ENCODE data around the gene POMT1.
A peak's percentile ranks its signal among the peaks of the same experiment; 100 is the strongest.

Gene POMT1

DNA sequence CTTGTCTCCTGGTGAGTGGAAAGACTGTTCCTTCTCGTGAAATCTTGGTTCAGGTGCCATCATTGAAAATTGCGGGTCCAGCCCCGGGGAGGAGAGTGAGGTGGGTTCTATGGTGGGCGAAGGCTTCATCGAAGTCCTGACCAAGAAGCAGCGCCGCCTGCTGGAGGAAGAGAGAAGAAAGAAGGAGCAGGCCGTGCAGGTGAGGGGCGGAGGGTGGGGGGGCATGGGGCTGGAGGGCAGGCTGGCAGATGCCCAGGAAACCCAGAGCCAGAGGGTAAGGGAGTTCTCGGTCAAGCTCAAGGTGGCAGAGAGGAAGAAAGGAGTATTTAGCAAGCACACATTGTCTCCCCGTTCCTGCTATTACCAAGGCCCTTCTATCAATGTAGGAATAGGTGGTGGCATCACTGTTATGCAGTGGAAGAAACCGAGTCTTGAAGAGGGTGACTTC lies 24.3 kb upstream of the POMT1 start:
- TF ChIP-seq FOXM1 (IDR thresholded peaks at IDR 0.05; ENCODE audit: borderline replicate concordance, low read depth): no peak
- peak; percentile 36; the same call in 1 of the 2 replicates for TF ChIP-seq RAD21 (IDR thresholded peaks at IDR 0.05; ENCODE audit: low read depth)

DNA sequence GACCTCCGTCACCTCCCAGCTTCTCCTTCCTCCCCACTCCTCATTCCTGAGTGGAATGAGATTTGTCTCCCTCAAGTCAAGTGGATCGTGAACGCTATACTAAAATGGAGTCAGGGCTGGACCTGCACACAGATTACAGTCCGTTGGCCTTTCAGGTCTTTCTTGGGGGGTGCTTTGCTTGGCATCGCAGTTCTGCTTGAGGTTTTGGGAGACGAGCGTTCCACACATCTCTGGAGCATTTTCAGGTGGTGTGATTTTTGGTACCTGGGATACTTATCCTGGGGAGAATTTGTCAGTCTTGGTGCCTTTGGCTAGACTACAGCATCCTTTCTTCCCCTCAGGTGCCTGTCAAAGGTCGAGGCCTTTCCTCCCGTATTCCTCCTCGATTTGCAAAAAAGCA lies 23.8 kb upstream of the POMT1 start:
- TF ChIP-seq TAF1 (IDR thresholded peaks at IDR 0.05; ENCODE audit: low read depth): no peak
- TF ChIP-seq RAD21 (IDR thresholded peaks at IDR 0.05; ENCODE audit: low read depth): no peak
- TF ChIP-seq ZBTB7A (IDR thresholded peaks at IDR 0.05; ENCODE audit: low read depth): no peak
- TF ChIP-seq TCF12 (IDR thresholded peaks at IDR 0.05; ENCODE audit: low read depth): no peak
- no peak for TF ChIP-seq TEAD4 (IDR thresholded peaks at IDR 0.05)
- TF ChIP-seq CEBPB (IDR thresholded peaks at IDR 0.05): no peak
- TF ChIP-seq NFIC (IDR thresholded peaks at IDR 0.05): no peak
- no peak for TF ChIP-seq EGR1 (IDR thresholded peaks at IDR 0.05)
- no peak for TF ChIP-seq FOXM1 (IDR thresholded peaks at IDR 0.05; ENCODE audit: borderline replicate concordance, low read depth)
- TF ChIP-seq, protein P1, sequence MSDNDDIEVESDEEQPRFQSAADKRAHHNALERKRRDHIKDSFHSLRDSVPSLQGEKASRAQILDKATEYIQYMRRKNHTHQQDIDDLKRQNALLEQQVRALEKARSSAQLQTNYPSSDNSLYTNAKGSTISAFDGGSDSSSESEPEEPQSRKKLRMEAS (IDR thresholded peaks at IDR 0.05): no peak
- TF ChIP-seq, protein P2, sequence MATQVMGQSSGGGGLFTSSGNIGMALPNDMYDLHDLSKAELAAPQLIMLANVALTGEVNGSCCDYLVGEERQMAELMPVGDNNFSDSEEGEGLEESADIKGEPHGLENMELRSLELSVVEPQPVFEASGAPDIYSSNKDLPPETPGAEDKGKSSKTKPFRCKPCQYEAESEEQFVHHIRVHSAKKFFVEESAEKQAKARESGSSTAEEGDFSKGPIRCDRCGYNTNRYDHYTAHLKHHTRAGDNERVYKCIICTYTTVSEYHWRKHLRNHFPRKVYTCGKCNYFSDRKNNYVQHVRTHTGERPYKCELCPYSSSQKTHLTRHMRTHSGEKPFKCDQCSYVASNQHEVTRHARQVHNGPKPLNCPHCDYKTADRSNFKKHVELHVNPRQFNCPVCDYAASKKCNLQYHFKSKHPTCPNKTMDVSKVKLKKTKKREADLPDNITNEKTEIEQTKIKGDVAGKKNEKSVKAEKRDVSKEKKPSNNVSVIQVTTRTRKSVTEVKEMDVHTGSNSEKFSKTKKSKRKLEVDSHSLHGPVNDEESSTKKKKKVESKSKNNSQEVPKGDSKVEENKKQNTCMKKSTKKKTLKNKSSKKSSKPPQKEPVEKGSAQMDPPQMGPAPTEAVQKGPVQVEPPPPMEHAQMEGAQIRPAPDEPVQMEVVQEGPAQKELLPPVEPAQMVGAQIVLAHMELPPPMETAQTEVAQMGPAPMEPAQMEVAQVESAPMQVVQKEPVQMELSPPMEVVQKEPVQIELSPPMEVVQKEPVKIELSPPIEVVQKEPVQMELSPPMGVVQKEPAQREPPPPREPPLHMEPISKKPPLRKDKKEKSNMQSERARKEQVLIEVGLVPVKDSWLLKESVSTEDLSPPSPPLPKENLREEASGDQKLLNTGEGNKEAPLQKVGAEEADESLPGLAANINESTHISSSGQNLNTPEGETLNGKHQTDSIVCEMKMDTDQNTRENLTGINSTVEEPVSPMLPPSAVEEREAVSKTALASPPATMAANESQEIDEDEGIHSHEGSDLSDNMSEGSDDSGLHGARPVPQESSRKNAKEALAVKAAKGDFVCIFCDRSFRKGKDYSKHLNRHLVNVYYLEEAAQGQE (IDR thresholded peaks at IDR 0.05; ENCODE audit: low read depth): no peak
- no peak for TF ChIP-seq CREB1 (IDR thresholded peaks at IDR 0.05; ENCODE audit: low read depth)
- TF ChIP-seq YY1 (IDR thresholded peaks at IDR 0.05; ENCODE audit: low read depth): no peak
- TF ChIP-seq, protein P3, sequence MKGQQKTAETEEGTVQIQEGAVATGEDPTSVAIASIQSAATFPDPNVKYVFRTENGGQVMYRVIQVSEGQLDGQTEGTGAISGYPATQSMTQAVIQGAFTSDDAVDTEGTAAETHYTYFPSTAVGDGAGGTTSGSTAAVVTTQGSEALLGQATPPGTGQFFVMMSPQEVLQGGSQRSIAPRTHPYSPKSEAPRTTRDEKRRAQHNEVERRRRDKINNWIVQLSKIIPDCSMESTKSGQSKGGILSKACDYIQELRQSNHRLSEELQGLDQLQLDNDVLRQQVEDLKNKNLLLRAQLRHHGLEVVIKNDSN (IDR thresholded peaks at IDR 0.05): no peak

DNA sequence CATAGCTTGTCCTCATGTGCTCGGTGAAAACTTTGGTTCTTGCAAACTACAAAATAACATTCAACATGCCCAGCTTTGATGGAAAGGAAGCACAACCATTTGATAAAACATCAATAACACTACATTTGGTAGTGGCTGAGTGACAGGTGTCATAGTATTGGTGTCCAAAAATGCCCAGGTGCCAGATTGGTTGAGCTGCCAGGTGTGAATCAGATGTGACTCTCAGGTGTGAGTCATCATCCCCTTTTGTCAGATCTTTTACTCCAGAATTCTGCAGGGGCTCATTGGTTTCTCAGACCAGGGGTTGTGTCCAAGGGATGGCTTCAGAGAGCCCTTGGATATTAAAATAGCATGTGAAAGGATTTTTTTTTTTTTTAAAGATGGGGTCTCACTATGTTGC lies 22.5 kb upstream of the POMT1 start:
- no peak for TF ChIP-seq TAF1 (IDR thresholded peaks at IDR 0.05; ENCODE audit: low read depth)
- no peak for TF ChIP-seq CEBPB (IDR thresholded peaks at IDR 0.05)
- TF ChIP-seq NFIC (IDR thresholded peaks at IDR 0.05): no peak
- TF ChIP-seq, protein P3 (IDR thresholded peaks at IDR 0.05): no peak
- no peak for TF ChIP-seq YY1 (IDR thresholded peaks at IDR 0.05; ENCODE audit: low read depth)

DNA sequence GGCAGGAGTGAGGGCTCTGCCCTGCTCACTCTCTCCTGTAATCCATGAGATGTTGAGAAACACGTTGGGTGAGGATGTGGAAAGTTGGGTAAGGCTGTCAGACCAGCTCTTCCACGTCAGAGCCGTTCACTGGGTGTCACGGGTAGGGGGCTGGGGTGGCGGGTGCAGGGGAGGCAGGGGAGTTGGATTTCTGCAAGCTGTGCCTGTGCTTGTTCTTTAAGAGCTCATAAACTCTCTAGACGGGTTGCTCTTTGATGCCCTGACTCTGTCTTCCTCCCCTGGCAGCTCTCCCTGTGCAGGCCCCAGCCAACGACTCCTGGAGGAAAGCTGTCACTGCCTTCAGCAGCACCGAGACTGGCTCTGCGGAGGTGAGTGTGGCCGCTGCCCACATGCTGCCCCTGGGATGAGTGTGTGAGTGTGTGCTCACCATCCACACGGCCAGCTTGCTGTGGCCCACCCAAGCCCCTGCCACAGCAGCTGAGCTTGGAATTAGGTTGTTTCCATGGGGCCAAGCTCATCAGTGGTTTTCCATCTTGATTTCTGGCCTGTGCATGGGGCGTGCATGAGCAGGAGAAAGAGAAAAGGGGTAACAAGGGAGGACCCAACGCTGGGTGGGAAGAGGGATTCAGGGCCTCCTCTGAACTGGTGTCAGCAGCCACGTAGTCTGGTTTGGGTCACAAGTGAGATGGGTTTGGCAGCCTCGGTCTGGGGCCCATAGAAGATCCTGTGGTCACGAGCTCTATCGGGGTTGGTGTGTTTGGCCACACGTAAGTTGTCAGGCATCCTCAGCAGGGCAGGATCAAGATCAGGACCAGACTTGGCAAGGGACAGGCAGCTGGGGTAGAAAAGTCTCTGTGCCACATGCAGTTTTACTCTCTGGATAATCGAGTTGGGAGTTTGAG lies 21.0 kb upstream of the POMT1 start:
- TF ChIP-seq, protein P2 (IDR thresholded peaks at IDR 0.05; ENCODE audit: low read depth): no peak
- TF ChIP-seq TAF1 (IDR thresholded peaks at IDR 0.05; ENCODE audit: low read depth): no peak
- no peak for TF ChIP-seq TCF12 (IDR thresholded peaks at IDR 0.05; ENCODE audit: low read depth)
- no peak for TF ChIP-seq EGR1 (IDR thresholded peaks at IDR 0.05)
- TF ChIP-seq NFIC (IDR thresholded peaks at IDR 0.05): no peak
- no peak for TF ChIP-seq EP300 (IDR thresholded peaks at IDR 0.05; ENCODE audit: borderline replicate concordance)
- no peak for TF ChIP-seq CEBPB (IDR thresholded peaks at IDR 0.05)

DNA sequence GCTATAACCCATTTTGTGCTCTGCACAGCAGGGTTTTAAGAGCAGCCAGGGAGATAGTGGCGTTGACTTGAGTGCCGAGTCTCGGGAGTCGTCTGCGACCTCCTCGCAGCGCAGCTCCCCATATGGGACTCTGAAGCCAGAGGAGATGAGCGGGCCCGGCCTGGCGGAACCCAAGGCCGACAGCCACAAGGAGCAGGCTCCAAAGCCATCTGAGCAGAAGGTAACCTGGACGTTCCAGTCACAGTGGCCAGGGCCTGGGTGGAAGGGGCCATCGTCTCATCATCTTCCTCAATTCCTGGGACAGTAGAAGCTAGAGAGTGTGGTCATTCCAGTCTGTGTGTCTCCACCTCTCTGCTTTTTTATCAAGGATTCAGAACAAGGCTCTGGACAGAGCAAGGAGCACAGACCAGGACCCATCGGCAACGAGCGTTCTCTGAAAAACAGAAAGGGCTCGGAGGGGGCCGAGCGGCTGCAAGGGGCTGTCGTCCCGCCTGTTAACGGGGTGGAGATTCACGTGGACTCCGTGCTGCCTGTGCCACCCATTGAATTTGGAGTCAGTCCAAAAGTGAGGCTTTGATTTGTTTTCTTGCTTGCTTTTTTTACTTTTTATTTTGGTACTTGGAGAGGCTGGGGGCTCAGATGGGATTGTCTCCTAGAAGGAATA lies 20.2 kb upstream of the POMT1 start:
- TF ChIP-seq EP300 (IDR thresholded peaks at IDR 0.05; ENCODE audit: borderline replicate concordance) (no peak), YY1 (IDR thresholded peaks at IDR 0.05; ENCODE audit: low read depth) (no peak), RAD21 (IDR thresholded peaks at IDR 0.05; ENCODE audit: low read depth) (no peak), TAF1 (IDR thresholded peaks at IDR 0.05; ENCODE audit: low read depth) (no peak), TEAD4 (IDR thresholded peaks at IDR 0.05) (no peak), NFIC (IDR thresholded peaks at IDR 0.05) (no peak), ZBTB7A (IDR thresholded peaks at IDR 0.05; ENCODE audit: low read depth) (no peak), CEBPB (IDR thresholded peaks at IDR 0.05) (no peak), FOXM1 (IDR thresholded peaks at IDR 0.05; ENCODE audit: borderline replicate concordance, low read depth) (no peak), CREB1 (IDR thresholded peaks at IDR 0.05; ENCODE audit: low read depth) (no peak), EGR1 (IDR thresholded peaks at IDR 0.05) (no peak)
- TF ChIP-seq, protein P3 (IDR thresholded peaks at IDR 0.05): no peak
- TF ChIP-seq, protein P2 (IDR thresholded peaks at IDR 0.05; ENCODE audit: low read depth): no peak
- TF ChIP-seq, protein P1 (IDR thresholded peaks at IDR 0.05): no peak

All from Ishikawa (cell line).